ENCODE measurements around the gene THSD4.

DNA sequence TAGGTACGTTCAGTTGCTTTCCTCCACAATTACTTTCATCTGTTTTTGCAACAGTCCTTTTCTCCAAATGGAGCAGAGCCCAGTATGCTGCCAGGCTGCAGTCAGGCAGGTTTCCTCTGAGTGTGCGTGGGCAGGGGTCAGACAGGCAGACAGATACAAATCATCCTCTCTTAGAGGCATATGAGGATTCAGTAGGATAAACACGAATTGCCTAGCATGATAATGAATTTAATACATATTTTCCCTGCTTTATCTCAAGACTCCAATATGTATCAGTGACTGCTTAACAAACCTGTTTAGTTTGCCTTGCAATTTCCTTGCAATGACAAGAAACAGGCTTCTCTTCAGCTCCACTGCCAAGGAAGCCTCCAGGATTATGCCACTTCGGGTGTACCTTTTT lies 554.4 kb downstream of the THSD4 start:
- TF ChIP-seq, protein P1, sequence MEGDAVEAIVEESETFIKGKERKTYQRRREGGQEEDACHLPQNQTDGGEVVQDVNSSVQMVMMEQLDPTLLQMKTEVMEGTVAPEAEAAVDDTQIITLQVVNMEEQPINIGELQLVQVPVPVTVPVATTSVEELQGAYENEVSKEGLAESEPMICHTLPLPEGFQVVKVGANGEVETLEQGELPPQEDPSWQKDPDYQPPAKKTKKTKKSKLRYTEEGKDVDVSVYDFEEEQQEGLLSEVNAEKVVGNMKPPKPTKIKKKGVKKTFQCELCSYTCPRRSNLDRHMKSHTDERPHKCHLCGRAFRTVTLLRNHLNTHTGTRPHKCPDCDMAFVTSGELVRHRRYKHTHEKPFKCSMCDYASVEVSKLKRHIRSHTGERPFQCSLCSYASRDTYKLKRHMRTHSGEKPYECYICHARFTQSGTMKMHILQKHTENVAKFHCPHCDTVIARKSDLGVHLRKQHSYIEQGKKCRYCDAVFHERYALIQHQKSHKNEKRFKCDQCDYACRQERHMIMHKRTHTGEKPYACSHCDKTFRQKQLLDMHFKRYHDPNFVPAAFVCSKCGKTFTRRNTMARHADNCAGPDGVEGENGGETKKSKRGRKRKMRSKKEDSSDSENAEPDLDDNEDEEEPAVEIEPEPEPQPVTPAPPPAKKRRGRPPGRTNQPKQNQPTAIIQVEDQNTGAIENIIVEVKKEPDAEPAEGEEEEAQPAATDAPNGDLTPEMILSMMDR (IDR thresholded peaks at IDR 0.05) = no peak
- no peak for TF ChIP-seq POLR2A (IDR thresholded peaks at IDR 0.05)

All from thyroid gland (tissue), 4 donors.